GM19351 (cell line): ENCODE data around the gene NRXN3.
"Not testable (repeated sequence)": the region's sequence is repeated elsewhere in the genome, so short reads cannot be mapped to it uniquely, and the experiment has no call there.

ENCODE experiments used
- ATAC-seq: cut with Tn5 transposase; IDR thresholded peaks from one replicate; pipeline ENCODE4 v1.9.1; 2021; ENCODE audit warnings: mild to moderate bottlenecking, moderate library complexity; ENCODE audit not compliant: unreplicated experiment

Gene NRXN3

GRCh38 chr14:79098324-79098723 is 928.2 kb downstream of the NRXN3 start:
- ATAC-seq, result no peak

GRCh38 chr14:79100578-79100977 is 930.4 kb downstream of the NRXN3 start:
- no peak for ATAC-seq

GRCh38 chr14:79101388-79101787 is 931.2 kb downstream of the NRXN3 start:
- no peak for ATAC-seq

GRCh38 chr14:79103764-79104163 is 933.6 kb downstream of the NRXN3 start:
- ATAC-seq, result no peak

- ATAC-seq, result not testable (repeated sequence)
Measured at GRCh38 chr14:79110564-79110963, 940.4 kb downstream of the NRXN3 start.

- no peak for ATAC-seq
Measured at GRCh38 chr14:79111987-79112501, 941.9 kb downstream of the NRXN3 start.

GRCh38 chr14:79117561-79117960 is 947.4 kb downstream of the NRXN3 start:
- ATAC-seq, result no peak

GRCh38 chr14:79118291-79118690 is 948.1 kb downstream of the NRXN3 start:
- ATAC-seq, result no peak

- no peak for ATAC-seq
Measured at GRCh38 chr14:79134361-79134760, 964.2 kb downstream of the NRXN3 start.

- no peak for ATAC-seq
Measured at GRCh38 chr14:79136071-79137044, 966.2 kb downstream of the NRXN3 start.

- no peak for ATAC-seq
Measured at GRCh38 chr14:79137045-79137430, 966.9 kb downstream of the NRXN3 start.

- ATAC-seq, result no peak
Measured at GRCh38 chr14:79137836-79138235, 967.7 kb downstream of the NRXN3 start.

GRCh38 chr14:79144896-79145295 is 974.7 kb downstream of the NRXN3 start:
- ATAC-seq, result no peak

GRCh38 chr14:79150226-79150625 is 980.1 kb downstream of the NRXN3 start:
- ATAC-seq, result no peak

- ATAC-seq, result no peak
Measured at GRCh38 chr14:79157369-79157768, 987.2 kb downstream of the NRXN3 start.

GRCh38 chr14:79161571-79161970 is 991.4 kb downstream of the NRXN3 start:
- ATAC-seq, result no peak

- ATAC-seq, result no peak
Measured at GRCh38 chr14:79162833-79163232, 992.7 kb downstream of the NRXN3 start.

- no peak for ATAC-seq
Measured at GRCh38 chr14:79165471-79166090, 995.4 kb downstream of the NRXN3 start.

GRCh38 chr14:79166171-79166570 is 996.0 kb downstream of the NRXN3 start:
- no peak for ATAC-seq

- no peak for ATAC-seq
Measured at GRCh38 chr14:79167957-79168356, 997.8 kb downstream of the NRXN3 start.

- no peak for ATAC-seq
Measured at GRCh38 chr14:79175671-79176070, 1005.5 kb downstream of the NRXN3 start.

- no peak for ATAC-seq
Measured at GRCh38 chr14:79177106-79177505, 1006.9 kb downstream of the NRXN3 start.
